ES-I3 (cell line): Measurements from ENCODE around the gene CST9L.

ENCODE experiments used
- H3K36me3 ChIP-seq: 2 replicates; pipeline ENCODE4 v1.6.1; 2013; ENCODE audit warnings: mild to moderate bottlenecking, low read length, control low read depth, moderate library complexity; ENCODE audit not compliant: insufficient read depth
- H3K4me1 ChIP-seq: 2 replicates; pipeline ENCODE4 v1.6.1; 2013; ENCODE audit warnings: mild to moderate bottlenecking, control low read depth, low read length; ENCODE audit not compliant: insufficient read depth
- H3K9ac ChIP-seq: 2 replicates; pipeline ENCODE4 v1.6.1; 2013; ENCODE audit warnings: low read depth, mild to moderate bottlenecking, low read length, moderate library complexity
- H3K9me3 ChIP-seq: 2 replicates; pipeline ENCODE4 v1.6.1; 2013; ENCODE audit warnings: mild to moderate bottlenecking, low read length, moderate library complexity; ENCODE audit not compliant: control insufficient read depth, insufficient read depth

The CST9L gene

GRCh38 chr20:23570178-23570760, 2.0 kb upstream of the CST9L start:
- Histone ChIP-seq H3K9ac (no peak overlapping the region), H3K9me3 (no peaks in the 10 kb centered on the region), H3K36me3 (no peaks in the 10 kb centered on the region; the same call in 1 of the 2 replicates), H3K4me1 (no peaks in the 10 kb centered on the region)

- no peak overlapping the region for H3K9ac ChIP-seq
- no peaks in the 10 kb centered on the region for H3K4me1 ChIP-seq
- H3K9me3 ChIP-seq: no peaks in the 10 kb centered on the region
- no peaks in the 10 kb centered on the region; the same call in 1 of the 2 replicates for H3K36me3 ChIP-seq
Measured at GRCh38 chr20:23569570-23569969, 1.3 kb upstream of the CST9L start.

GRCh38 chr20:23568971-23569330, 667 bp upstream of the CST9L start:
- no peaks in the 10 kb centered on the region; the same call in 1 of the 2 replicates for H3K36me3 ChIP-seq
- H3K9ac ChIP-seq: no peak overlapping the region
- H3K9me3 ChIP-seq: no peaks in the 10 kb centered on the region
- no peaks in the 10 kb centered on the region for H3K4me1 ChIP-seq

GRCh38 chr20:23566199-23566932, 1.9 kb downstream of the CST9L start:
- no peak overlapping the region for H3K9ac ChIP-seq
- H3K36me3 ChIP-seq: no peaks in the 10 kb centered on the region; the same call in 1 of the 2 replicates
- no peaks in the 10 kb centered on the region for H3K4me1 ChIP-seq
- peaks cover 7% of the 10 kb centered on the region for H3K9me3 ChIP-seq

- peaks cover 11% of the 10 kb centered on the region for H3K9me3 ChIP-seq
- no peak overlapping the region for H3K9ac ChIP-seq
- no peaks in the 10 kb centered on the region; the same call in 1 of the 2 replicates for H3K36me3 ChIP-seq
- H3K4me1 ChIP-seq: no peaks in the 10 kb centered on the region
Measured at GRCh38 chr20:23565503-23566045, 2.7 kb downstream of the CST9L start.

- peaks cover 11% of the 10 kb centered on the region for H3K9me3 ChIP-seq
- H3K36me3 ChIP-seq: no peaks in the 10 kb centered on the region
- H3K4me1 ChIP-seq: no peaks in the 10 kb centered on the region
- no peak overlapping the region for H3K9ac ChIP-seq
Measured at GRCh38 chr20:23564927-23565326, 3.4 kb downstream of the CST9L start.

- Histone ChIP-seq H3K9ac (no peak overlapping the region), H3K36me3 (no peaks in the 10 kb centered on the region), H3K4me1 (no peaks in the 10 kb centered on the region), H3K9me3 (peaks cover 11% of the 10 kb centered on the region)
Measured at GRCh38 chr20:23562721-23563342, 5.5 kb downstream of the CST9L start.

GRCh38 chr20:23554401-23554800, 13.9 kb downstream of the CST9L start:
- Histone ChIP-seq H3K9ac (no peak overlapping the region), H3K9me3 (no peaks in the 10 kb centered on the region), H3K36me3 (no peaks in the 10 kb centered on the region), H3K4me1 (no peaks in the 10 kb centered on the region)

- Histone ChIP-seq H3K4me1 (no peaks in the 10 kb centered on the region), H3K9me3 (no peaks in the 10 kb centered on the region), H3K9ac (no peak overlapping the region), H3K36me3 (no peaks in the 10 kb centered on the region)
Measured at GRCh38 chr20:23551786-23552185, 16.5 kb downstream of the CST9L start.

GRCh38 chr20:23551383-23551782, 16.9 kb downstream of the CST9L start:
- Histone ChIP-seq H3K4me1 (no peaks in the 10 kb centered on the region), H3K36me3 (no peaks in the 10 kb centered on the region), H3K9me3 (no peaks in the 10 kb centered on the region), H3K9ac (no peak overlapping the region)

GRCh38 chr20:23550227-23550626, 18.1 kb downstream of the CST9L start:
- no peaks in the 10 kb centered on the region for H3K36me3 ChIP-seq
- H3K9ac ChIP-seq: no peak overlapping the region
- no peaks in the 10 kb centered on the region for H3K9me3 ChIP-seq
- no peaks in the 10 kb centered on the region for H3K4me1 ChIP-seq

- Histone ChIP-seq H3K4me1 (no peaks in the 10 kb centered on the region), H3K36me3 (no peaks in the 10 kb centered on the region), H3K9me3 (no peaks in the 10 kb centered on the region), H3K9ac (no peak overlapping the region)
Measured at GRCh38 chr20:23548408-23548807, 19.9 kb downstream of the CST9L start.

- H3K9ac ChIP-seq: no peak overlapping the region
- H3K4me1 ChIP-seq: no peaks in the 10 kb centered on the region
- H3K36me3 ChIP-seq: no peaks in the 10 kb centered on the region
- no peaks in the 10 kb centered on the region for H3K9me3 ChIP-seq
Measured at GRCh38 chr20:23547613-23548012, 20.7 kb downstream of the CST9L start.

GRCh38 chr20:23546435-23547144, 21.7 kb downstream of the CST9L start:
- H3K9me3 ChIP-seq: no peaks in the 10 kb centered on the region
- H3K4me1 ChIP-seq: peaks cover 4% of the 10 kb centered on the region; the same call in 1 of the 2 replicates
- H3K36me3 ChIP-seq: no peaks in the 10 kb centered on the region
- H3K9ac ChIP-seq: no peak overlapping the region
